ENCODE results near the gene TMEM81.

Gene TMEM81, protein sequence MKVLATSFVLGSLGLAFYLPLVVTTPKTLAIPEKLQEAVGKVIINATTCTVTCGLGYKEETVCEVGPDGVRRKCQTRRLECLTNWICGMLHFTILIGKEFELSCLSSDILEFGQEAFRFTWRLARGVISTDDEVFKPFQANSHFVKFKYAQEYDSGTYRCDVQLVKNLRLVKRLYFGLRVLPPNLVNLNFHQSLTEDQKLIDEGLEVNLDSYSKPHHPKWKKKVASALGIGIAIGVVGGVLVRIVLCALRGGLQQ

DNA sequence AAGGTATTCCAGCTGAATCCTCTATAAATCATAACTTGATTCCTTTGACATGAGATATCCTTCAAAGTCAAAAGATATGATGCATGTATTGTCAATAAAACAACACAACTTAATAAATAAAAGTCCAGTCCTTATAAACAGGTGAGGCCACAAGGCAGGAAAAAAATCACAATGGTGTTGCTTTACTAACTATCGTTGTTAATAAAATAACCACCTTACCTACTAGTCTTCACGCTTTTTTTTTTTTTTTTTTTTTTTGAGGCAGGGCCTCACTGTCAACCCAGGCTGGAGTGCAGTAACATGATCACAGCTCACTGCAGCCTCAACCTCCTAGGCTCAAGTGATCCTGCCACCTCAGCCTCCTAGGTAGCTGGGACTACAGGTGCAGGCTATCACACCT is at the start of gene TMEM81:
Gene TMEM81 (minus strand): TSS at position 101 of the 400 bp plus-strand sequence. CDS start 140 bp downstream, outside the sequence.
- no peak for DNase-seq (ENCODE audit: low spot score)

DNA sequence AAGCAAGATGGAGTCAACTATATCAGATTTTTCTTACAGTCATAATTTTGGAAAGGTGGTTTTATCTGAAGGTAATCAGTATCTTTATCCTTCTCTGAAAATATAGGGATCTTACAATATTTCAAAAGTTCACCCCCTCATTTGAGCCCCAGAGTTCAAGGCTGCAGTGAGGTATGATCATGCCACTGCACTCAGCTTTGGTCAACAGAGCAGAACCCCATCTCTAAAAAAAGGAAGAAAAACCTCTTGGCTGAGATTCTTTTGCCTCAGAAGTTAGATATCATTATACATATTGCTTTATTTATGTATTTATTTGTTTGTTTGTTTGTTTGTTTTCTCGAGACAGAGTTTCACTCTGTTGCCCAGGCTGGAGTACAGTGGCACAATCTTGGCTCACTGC is 49.0 kb upstream of the TMEM81 start:
- no peak for DNase-seq (ENCODE audit: low spot score)

DNA sequence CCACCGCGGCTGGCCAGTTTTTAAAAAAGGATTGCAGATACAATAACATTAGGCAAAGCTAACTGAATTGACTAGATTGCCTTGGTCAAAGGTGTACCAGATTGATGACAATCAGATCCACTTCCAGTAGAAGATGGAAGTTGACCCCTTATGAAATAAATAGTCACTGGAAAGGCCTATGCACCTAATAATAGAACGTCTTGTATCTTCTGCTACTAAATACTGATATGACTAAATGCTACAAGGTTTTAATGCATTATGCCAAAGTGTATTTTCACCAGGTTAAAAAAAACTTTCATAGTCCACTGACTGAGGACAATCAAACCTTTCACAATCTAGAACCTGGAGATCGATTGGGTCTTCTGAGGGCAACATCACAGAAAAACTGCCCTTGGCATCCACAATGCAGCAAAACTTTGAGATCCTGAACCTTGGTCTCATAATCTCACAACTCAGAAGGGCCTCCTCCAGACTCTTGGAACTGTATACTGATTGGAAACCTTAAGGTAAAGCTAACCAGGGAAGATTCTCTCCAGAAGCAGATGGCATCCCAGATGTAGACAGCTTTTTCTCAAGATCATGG is 45.3 kb upstream of the TMEM81 start:
- DNase-seq (ENCODE audit: low spot score): no peak

DNA sequence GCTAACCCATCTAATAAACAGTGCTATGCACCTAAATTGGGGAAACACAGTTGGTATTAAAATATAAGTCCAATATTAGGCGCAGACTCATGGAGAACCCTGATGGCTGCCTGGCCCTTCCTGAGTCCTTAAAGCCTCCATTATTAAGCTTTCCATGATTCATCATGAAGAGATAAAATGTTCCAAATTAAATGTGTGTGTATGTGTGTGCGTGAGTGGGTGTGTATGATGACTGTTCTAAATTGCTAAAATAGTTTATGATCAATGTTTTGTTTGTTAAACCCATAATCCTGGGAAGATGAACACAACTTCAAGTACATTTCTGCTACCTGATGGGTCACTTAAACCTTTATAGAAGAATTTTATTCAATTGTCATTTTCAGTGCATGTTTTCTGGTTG is 43.8 kb upstream of the TMEM81 start:
- no peak for DNase-seq (ENCODE audit: low spot score)

DNA sequence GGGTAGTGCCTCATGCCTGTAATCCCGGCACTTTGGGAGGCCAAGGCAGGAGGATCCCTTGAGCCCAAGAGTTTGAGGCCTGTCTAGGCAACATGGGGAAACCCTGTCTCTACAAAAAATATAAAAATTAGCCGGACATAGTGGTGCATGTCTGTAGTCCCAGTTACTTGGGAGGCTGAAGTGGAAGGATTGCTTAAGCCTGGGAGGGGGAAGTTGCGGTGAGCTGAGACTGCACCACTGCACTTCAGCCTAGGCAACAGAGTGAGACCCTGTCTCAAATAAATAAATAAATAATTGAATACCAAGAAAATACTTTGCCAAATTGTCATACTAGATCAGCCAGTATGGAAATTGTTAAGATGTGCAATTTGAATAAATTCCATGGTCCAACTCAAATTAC is 43.4 kb upstream of the TMEM81 start:
- DNase-seq (ENCODE audit: low spot score): no peak

DNA sequence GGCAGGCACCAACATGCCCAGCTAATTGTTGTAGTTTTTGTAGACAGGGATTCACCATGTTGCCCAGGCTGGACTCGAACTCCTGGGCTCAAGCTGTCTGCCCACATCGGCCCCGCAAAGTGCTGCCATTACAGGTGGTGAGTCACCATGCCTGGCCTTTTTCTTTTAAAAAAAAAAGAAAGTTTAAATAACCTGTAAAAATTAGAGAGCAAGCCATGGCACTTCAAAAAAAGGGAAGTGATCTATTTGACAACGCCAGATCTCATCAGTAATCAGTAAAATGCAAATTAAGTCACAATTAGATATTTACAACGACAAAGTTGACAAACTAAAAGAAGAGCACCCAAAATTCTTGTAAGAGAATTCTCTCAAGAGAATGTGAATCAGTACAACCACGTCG is 40.5 kb upstream of the TMEM81 start:
- no peak for DNase-seq (ENCODE audit: low spot score)

DNA sequence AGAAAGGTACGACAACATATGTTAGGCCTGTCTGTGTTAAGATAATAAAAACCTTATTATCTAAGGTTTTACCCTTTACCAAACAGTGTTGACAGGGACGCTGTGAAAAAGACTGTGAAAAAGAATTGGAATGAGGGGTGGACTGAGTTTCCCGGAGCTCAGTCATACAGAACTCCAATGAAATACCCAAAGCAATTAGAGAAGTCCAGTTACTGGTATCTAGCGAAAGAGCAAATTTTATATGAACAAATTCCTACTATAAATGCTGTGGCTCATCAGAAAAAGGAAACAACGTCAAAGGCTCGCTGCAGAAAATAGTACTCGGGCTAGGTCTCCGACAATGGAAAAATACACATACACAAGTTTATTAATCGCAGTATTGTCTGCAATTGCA is 38.2 kb upstream of the TMEM81 start:
- no peak for DNase-seq (ENCODE audit: low spot score)

DNA sequence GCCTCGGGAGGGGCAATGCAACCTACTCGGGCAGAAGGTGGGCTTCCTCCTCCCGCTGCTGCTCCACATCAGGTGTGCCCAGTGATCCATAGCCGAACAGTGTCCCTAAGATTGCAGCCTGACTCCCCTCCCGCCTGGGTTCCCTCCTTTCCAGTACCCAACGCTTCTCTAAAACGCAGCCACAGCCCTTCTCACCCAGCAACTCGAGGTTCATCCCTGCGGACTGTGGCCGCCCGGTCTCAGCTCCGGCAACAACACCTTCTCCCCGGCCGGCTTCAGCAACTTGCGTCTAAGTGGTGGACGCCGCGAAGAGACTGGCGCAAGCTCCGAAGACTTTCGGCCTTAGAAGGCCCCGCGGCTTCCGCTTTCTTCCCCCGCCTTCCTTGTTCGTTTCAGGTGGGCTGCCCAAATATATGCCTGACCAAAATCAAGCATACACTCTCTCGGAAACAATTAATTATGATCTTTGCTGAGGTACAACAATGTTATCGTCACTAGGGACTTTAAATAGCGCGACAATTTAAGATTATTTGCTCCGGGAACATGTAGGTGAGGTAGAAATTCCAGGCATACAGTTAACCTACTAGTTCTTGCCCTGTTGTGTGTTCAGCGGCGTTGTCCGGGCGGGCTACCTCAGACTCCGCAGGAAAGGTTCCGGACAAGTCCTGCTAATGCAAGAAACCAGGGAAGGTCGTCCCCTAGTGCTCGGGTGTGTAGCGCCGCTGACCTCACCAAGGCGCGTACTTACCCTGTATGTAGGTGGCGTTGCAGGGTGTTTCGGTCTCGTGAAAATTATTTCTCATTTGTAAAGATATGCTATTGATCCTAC is 37.6 kb upstream of the TMEM81 start, which contains the start of gene RBBP5:
Gene RBBP5 (minus strand): TSS at position 319 of the 829 bp plus-strand sequence. CDS start 105 bp downstream, at position 214.
- DNase-seq (ENCODE audit: low spot score): peak; percentile 98

DNA sequence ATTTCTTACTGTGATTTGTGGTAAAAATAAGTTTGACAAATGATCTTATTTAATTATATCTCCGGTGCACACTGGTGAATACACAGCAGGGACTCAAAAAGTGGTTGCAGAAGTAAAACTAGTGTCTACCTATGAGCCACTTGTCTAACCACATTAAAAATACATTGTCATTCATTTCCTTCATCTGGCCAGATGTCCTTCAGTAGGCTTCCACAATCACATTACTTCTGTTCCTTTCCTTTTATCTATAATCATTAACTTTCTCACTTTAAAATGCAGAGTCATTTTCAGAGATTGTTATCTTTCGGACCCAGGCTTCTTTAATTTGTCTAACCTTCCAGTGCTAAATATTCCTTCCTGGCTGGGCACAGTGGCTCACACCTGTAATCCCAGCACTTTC is 34.5 kb upstream of the TMEM81 start:
- no peak for DNase-seq (ENCODE audit: low spot score)

DNA sequence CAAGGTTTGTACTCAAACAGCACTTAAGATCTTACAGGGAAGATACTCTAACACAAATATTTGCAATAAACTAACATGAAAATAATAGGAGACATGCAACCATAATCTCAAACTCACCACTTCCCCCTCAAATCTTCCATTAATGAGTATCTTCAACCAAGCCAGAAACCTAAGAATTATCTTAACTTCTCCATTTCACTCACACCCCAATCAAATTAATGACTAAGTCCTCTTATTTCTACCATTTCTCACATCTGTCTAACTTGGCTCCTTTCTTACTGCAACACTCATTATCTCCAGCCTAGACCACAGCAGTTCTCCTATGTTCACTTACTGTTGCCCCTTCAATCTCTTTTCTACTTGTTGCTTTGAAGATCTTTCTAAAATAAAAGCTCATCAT is 27.1 kb upstream of the TMEM81 start:
- no peak for DNase-seq (ENCODE audit: low spot score)

DNA sequence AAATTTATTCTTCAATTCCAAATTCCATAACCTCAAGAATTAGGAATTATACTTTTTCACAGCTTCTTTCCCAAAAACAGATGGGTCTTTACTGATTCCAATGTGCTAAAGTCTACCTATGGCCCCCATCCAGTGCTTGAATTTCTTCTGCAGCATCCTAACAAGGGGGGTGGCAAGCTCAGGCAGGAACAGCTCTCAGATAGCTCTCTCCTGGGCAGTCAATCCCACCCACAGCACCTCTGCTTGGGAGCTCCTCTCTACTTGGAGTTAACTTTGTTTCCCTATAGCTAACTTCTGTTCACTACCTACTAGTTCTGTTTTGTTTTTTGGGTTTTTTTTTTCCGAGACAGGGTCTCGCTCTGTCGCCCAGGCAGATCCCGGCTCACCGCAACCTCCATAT is 25.5 kb upstream of the TMEM81 start:
- DNase-seq (ENCODE audit: low spot score): no peak

DNA sequence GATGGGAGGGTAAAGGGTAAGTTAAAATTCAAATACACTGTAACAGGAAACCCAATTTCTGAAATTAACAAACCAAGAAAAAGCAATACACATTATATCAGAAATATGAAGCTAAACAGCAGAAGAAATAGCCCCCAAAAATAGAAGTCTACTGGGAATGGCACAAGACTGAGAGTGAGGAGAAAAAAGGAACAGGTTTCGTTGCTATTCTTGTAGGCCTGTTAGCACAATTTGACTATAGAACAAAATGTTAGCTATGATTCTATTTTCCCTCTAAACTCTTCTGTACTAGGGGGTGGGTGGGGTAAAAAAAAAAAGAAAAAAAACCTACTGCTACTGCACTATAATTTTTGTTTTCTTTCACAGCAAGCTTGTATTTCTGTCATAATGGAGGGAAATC is 25.0 kb upstream of the TMEM81 start:
- no peak for DNase-seq (ENCODE audit: low spot score)

DNA sequence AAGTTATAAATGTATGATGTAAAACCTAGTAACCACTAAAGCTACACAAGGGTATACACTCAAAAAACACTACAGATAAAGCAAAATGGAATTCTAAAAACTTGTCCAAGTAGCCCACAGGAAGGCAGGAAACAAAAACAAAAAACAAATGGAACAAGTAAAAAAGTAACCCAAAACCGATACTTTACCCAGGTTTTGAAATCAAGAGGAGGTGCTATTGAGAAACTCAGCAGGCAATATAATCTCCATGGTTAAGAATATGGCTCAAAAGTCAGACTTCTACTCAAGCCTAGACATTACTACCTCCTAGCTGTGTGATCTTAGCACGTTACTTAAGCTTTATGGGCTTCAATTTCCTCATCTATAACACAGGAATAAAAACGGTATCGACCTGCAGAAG is 24.2 kb upstream of the TMEM81 start:
- no peak for DNase-seq (ENCODE audit: low spot score)

DNA sequence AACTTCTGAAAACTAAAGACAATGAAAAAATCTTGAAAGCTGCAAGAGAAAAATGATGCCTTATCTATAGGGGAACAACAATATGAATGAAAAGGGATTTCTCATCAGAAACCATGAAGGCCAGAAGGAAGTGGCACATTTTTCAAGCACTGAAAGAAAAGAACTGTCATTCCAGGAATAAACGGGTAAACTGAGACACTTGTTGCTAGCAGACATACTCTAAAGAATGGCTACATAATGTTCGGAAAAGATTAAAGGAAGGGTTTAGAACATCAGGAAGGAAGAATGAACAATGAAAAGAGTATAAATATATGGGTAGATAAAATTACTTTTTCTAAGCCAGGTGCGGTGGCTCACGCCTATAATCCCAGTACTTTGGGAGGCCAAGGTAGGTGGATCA is 23.1 kb upstream of the TMEM81 start:
- DNase-seq (ENCODE audit: low spot score): no peak

DNA sequence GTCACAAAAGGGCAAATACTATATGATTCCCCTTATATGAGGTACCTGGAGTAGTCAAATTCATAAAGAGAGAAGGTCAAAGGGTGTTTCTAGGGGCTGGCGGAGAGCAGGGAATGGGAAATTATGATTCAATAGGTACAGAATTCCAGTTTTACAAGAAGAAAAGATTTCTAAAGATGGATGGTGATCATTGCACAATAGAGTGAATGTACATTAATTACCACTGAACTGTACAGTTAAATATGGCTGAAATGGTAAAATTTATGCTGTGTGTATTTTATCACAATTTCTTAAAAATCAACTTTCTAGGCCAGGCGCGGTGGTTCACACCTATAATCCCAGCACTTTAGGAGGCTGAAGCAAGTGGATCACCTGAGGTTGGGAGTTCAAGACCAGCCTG is 18.1 kb upstream of the TMEM81 start:
- DNase-seq (ENCODE audit: low spot score): no peak

DNA sequence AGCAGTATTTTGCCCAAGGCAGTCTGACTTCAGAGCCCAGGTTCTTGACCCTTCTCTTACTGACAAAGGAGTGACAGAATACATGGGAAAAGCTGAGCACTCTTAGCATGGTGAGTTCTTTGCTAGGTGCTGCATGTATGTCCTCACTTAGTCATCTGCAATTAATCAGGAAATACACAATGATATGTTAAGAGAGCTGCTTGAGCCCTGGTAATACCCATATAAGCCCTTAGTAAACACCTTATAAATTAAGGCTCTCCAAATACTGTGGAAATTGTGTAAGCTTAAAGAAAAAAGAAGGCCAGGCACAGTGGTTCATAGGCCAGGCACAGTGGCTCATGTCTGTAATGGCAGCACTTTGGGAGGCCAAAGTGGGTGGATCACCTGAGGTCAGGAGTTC is 14.0 kb upstream of the TMEM81 start:
- DNase-seq (ENCODE audit: low spot score): no peak

DNA sequence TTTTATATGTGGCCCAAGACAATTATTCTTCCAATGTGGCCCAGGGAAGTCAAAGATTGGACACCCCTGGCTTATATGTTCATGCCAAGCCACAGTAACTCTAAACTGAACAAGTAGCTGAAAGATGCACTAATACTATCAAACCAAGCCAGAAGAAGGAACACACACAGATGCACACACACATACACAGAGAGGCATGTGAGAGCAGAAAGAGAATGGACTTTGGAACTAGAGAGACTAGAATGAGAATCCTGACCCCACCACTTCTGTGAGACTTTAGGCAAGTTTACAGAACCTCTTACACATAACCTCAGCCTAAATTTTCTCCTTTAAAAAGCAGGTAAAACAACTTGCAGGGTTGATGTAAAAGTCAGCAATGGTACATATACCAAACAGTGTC is 11.2 kb upstream of the TMEM81 start:
- DNase-seq (ENCODE audit: low spot score): no peak

DNA sequence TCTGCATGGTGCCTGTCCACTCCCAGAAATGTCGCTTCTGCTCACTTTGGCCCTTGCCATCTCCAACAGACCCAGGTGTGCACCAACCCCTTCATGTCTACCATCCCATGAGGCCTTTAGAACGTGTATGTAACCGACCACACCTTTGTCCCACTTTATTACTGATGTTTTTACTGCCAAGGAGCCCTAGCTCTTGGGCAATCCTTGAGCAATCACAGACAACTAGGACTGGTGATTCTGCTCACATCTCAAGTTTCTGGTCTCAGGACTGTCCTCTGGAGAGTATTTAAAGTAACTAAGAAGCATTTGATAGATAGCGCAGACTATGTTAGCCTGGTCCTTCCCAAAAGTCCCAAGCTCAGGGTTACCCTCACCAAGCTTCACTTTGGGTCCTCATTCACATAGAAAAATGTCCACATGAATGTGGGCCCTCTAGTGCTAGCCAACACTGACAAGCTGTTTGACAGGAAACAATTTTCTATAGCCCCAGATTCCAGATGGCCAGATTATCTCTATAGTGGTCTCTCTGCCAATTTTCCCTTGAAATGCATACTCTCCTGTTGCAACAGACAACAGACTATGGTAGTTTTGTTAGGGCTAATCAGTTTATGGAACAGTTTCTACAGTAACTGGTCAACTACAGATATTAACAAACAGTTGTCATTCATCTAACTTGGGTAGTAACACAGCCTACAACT is 6.9 kb upstream of the TMEM81 start:
- DNase-seq (ENCODE audit: low spot score): no peak

DNA sequence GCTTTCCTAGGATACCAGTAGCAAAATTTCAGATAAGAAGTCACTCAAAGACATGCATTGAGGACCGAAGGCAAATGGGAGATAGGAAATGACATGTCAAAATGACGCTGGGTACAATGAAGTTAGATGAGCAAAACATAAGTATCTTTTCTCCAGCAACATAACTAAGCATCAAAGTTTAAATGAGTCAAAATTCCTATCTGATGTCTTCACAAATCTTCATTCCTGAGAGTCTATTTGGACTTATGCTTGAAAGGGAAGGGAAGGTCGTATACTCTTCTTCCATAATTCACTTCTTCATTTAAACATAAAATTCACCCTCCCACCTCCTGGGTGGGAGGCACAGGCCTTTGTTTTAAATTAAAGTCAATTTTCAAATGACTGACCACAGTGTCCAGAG is 4.1 kb upstream of the TMEM81 start:
- no peak for DNase-seq (ENCODE audit: low spot score)

DNA sequence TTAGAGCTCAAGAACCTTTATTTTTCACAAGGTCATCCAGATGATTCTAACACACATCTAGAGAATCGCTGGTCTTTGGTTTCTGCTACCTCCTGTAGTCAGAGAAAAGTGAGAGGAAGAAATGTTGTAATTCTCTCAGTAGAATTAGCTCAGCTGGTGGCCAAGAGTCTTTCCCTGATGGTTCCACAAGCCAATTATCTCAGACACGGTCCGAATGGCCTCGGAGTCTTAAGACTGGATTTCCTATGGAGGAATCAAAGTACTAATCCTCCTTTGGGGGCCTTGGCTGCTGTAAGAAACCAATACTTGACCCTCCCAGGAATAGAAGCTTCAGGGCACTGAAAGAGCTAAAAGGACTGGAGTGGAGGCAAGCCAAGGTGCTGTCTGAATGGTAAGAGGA is 1.8 kb downstream of the TMEM81 start:
- DNase-seq (ENCODE audit: low spot score): no peak

DNA sequence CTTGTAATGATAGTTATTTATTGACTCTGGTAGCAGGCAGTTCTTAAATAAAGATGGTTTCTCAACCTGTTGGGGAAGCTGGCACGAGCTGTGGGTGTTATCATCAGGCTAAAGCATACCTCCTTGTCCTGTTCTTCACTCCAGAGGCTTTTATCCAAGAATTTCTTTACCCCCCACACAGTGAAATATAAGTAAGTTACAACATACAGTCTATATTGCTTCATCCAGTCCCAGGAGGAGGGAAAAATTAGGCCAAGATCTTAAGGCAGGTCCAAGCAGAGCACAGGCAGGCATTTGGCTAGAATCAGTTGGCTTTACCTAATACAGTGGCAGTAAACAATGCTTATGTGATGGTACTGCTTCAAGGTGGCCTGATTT is 6.3 kb downstream of the TMEM81 start:
- no peak for DNase-seq (ENCODE audit: low spot score)

DNA sequence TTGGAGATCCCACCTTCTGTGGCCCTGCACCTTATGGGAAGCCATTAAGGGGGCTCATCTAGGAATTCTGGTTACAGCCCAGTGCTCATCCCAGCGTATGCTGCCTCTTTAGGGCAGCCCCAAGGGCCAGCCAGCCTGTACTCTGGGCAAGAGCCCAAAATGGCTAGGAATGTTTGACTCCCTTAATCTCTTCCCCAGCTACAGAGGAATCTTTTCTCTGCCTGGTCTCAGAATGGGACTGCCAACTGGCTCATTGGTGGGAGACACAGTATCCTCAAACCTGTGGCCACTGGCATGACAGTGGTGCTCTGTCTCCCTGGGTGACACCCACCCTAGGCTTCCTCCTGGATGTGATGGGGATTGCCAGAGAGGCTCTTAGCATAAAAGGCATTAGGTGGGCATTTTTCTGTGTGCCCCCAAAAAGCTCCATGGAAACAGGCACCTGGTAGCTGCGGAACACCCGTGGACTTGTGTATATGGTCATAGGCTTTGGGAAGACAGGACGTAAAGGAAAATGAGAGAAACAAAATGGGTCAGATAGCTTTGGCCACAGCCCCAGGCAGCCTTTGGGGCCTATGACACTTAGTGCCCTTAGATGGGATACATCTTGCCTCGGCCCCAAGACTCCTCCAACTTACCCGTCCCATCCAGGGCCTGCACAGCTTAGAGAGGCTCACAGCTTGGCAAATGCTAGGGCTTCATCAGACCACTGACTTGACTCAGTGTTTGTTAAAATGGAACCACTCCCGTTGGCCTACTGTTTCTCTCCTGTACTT is 6.9 kb downstream of the TMEM81 start:
- no peak for DNase-seq (ENCODE audit: low spot score)

Measured in hematopoietic multipotent progenitor cell treated with erythropoietin and hydrocortisone succinate and interleukin-3 and kit ligand, for 17 days (in vitro differentiated cells).